ENCODE data around the gene ARHGEF38. TPM values are rescaled to one million over a fixed set of nuclear protein-coding genes. Genes with fewer than 3 reads are reported as not detected.
"Not testable (repeated sequence)": the region's sequence is repeated elsewhere in the genome, so short reads cannot be mapped to it uniquely, and the experiment has no call there.

The ARHGEF38 gene
- total and polyA plus RNA-seq, 2 donors, result 0.24 to 0.30 TPM

- H3K9me3 ChIP-seq (ENCODE audit: control insufficient read depth in 2 of 2, insufficient read depth in 1 of 2, low read length in 1 of 2), result no peaks in the 10 kb centered on the region
- H3K27ac ChIP-seq (ENCODE audit: low read depth in 1 of 2, low read length in 1 of 2), result no peak overlapping the region
- no peak overlapping the region for H3K4me3 ChIP-seq (ENCODE audit: low read length in 2 of 2)
- H3K27me3 ChIP-seq (ENCODE audit: control insufficient read depth in 2 of 2, insufficient read depth in 1 of 2, low read length in 1 of 2), result no peaks in the 10 kb centered on the region
- no peaks in the 10 kb centered on the region for H3K36me3 ChIP-seq (ENCODE audit: control insufficient read depth in 2 of 2, insufficient read depth in 2 of 2, low read length in 1 of 2)
- H3K4me1 ChIP-seq (ENCODE audit: control insufficient read depth in 2 of 2, insufficient read depth in 2 of 2, low read length in 2 of 2), result no peaks in the 10 kb centered on the region
- WGBS, result 81% methylated on average over 3 of the region's 3 CpGs
- no peak for DNase-seq (ENCODE audit: low read depth in 6 of 9, low spot score in 9 of 9)
Measured at GRCh38 chr4:105599482-105599881, 47.1 kb downstream of the ARHGEF38 start.

GRCh38 chr4:105599932-105600655, 47.7 kb downstream of the ARHGEF38 start:
- Histone ChIP-seq H3K27ac (ENCODE audit: low read depth in 1 of 2, low read length in 1 of 2) (no peak overlapping the region), H3K27me3 (ENCODE audit: control insufficient read depth in 2 of 2, insufficient read depth in 1 of 2, low read length in 1 of 2) (no peaks in the 10 kb centered on the region), H3K4me1 (ENCODE audit: control insufficient read depth in 2 of 2, insufficient read depth in 2 of 2, low read length in 2 of 2) (no peaks in the 10 kb centered on the region), H3K4me3 (ENCODE audit: low read length in 2 of 2) (no peak overlapping the region), H3K9me3 (ENCODE audit: control insufficient read depth in 2 of 2, insufficient read depth in 1 of 2, low read length in 1 of 2) (no peaks in the 10 kb centered on the region), H3K36me3 (ENCODE audit: control insufficient read depth in 2 of 2, insufficient read depth in 2 of 2, low read length in 1 of 2) (no peaks in the 10 kb centered on the region)
- DNase-seq (ENCODE audit: low read depth in 6 of 9, low spot score in 9 of 9), result no peak
- 97% methylated on average over 3 of the region's 3 CpGs for WGBS

- Histone ChIP-seq H3K9me3 (ENCODE audit: control insufficient read depth in 2 of 2, insufficient read depth in 1 of 2, low read length in 1 of 2) (no peaks in the 10 kb centered on the region), H3K27me3 (ENCODE audit: control insufficient read depth in 2 of 2, insufficient read depth in 1 of 2, low read length in 1 of 2) (no peaks in the 10 kb centered on the region), H3K4me1 (ENCODE audit: control insufficient read depth in 2 of 2, insufficient read depth in 2 of 2, low read length in 2 of 2) (no peaks in the 10 kb centered on the region), H3K4me3 (ENCODE audit: low read length in 2 of 2) (no peak overlapping the region), H3K36me3 (ENCODE audit: control insufficient read depth in 2 of 2, insufficient read depth in 2 of 2, low read length in 1 of 2) (no peaks in the 10 kb centered on the region), H3K27ac (ENCODE audit: low read depth in 1 of 2, low read length in 1 of 2) (no peak overlapping the region)
- DNase-seq (ENCODE audit: low read depth in 6 of 9, low spot score in 9 of 9), result no peak
- 97% methylated on average over 1 of the region's 1 CpG for WGBS
Measured at GRCh38 chr4:105600951-105601350, 48.5 kb downstream of the ARHGEF38 start.

- Histone ChIP-seq H3K4me3 (ENCODE audit: low read length in 2 of 2) (no peak overlapping the region), H3K27ac (ENCODE audit: low read depth in 1 of 2, low read length in 1 of 2) (no peak overlapping the region), H3K9me3 (ENCODE audit: control insufficient read depth in 2 of 2, insufficient read depth in 1 of 2, low read length in 1 of 2) (no peaks in the 10 kb centered on the region), H3K36me3 (ENCODE audit: control insufficient read depth in 2 of 2, insufficient read depth in 2 of 2, low read length in 1 of 2) (no peaks in the 10 kb centered on the region), H3K4me1 (ENCODE audit: control insufficient read depth in 2 of 2, insufficient read depth in 2 of 2, low read length in 2 of 2) (no peaks in the 10 kb centered on the region), H3K27me3 (ENCODE audit: control insufficient read depth in 2 of 2, insufficient read depth in 1 of 2, low read length in 1 of 2) (no peaks in the 10 kb centered on the region)
- 94% methylated on average over 1 of the region's 1 CpG for WGBS
- DNase-seq (ENCODE audit: low read depth in 6 of 9, low spot score in 9 of 9), result no peak
Measured at GRCh38 chr4:105601406-105601805, 49.0 kb downstream of the ARHGEF38 start.

- H3K27me3 ChIP-seq (ENCODE audit: control insufficient read depth in 2 of 2, insufficient read depth in 1 of 2, low read length in 1 of 2), result no peaks in the 10 kb centered on the region
- no peak for DNase-seq (ENCODE audit: low read depth in 6 of 9, low spot score in 9 of 9)
- H3K4me1 ChIP-seq (ENCODE audit: control insufficient read depth in 2 of 2, insufficient read depth in 2 of 2, low read length in 2 of 2), result no peaks in the 10 kb centered on the region
- H3K36me3 ChIP-seq (ENCODE audit: control insufficient read depth in 2 of 2, insufficient read depth in 2 of 2, low read length in 1 of 2), result no peaks in the 10 kb centered on the region
- H3K9me3 ChIP-seq (ENCODE audit: control insufficient read depth in 2 of 2, insufficient read depth in 1 of 2, low read length in 1 of 2), result no peaks in the 10 kb centered on the region
- H3K27ac ChIP-seq (ENCODE audit: low read depth in 1 of 2, low read length in 1 of 2), result no peak overlapping the region
- H3K4me3 ChIP-seq (ENCODE audit: low read length in 2 of 2), result no peak overlapping the region
- WGBS, result 89% methylated on average over 1 of the region's 1 CpG
Measured at GRCh38 chr4:105603158-105603557, 50.7 kb downstream of the ARHGEF38 start.

- Histone ChIP-seq H3K9me3 (ENCODE audit: control insufficient read depth in 2 of 2, insufficient read depth in 1 of 2, low read length in 1 of 2) (no peaks in the 10 kb centered on the region), H3K36me3 (ENCODE audit: control insufficient read depth in 2 of 2, insufficient read depth in 2 of 2, low read length in 1 of 2) (no peaks in the 10 kb centered on the region), H3K4me3 (ENCODE audit: low read length in 2 of 2) (no peak overlapping the region), H3K4me1 (ENCODE audit: control insufficient read depth in 2 of 2, insufficient read depth in 2 of 2, low read length in 2 of 2) (no peaks in the 10 kb centered on the region), H3K27ac (ENCODE audit: low read depth in 1 of 2, low read length in 1 of 2) (no peak overlapping the region), H3K27me3 (ENCODE audit: control insufficient read depth in 2 of 2, insufficient read depth in 1 of 2, low read length in 1 of 2) (no peaks in the 10 kb centered on the region)
- DNase-seq (ENCODE audit: low read depth in 6 of 9, low spot score in 9 of 9), result no peak
- WGBS, result 34% methylated on average over 1 of the region's 1 CpG
Measured at GRCh38 chr4:105605493-105605892, 53.1 kb downstream of the ARHGEF38 start.

GRCh38 chr4:105607876-105608275, 55.5 kb downstream of the ARHGEF38 start:
- DNase-seq (ENCODE audit: low read depth in 6 of 9, low spot score in 9 of 9), result no peak
- no peak overlapping the region for H3K4me3 ChIP-seq (ENCODE audit: low read length in 2 of 2)
- 97% methylated on average over 2 of the region's 2 CpGs for WGBS
- no peaks in the 10 kb centered on the region for H3K27me3 ChIP-seq (ENCODE audit: control insufficient read depth in 2 of 2, insufficient read depth in 1 of 2, low read length in 1 of 2)
- H3K27ac ChIP-seq (ENCODE audit: low read depth in 1 of 2, low read length in 1 of 2), result no peak overlapping the region
- H3K4me1 ChIP-seq (ENCODE audit: control insufficient read depth in 2 of 2, insufficient read depth in 2 of 2, low read length in 2 of 2), result no peaks in the 10 kb centered on the region
- H3K36me3 ChIP-seq (ENCODE audit: control insufficient read depth in 2 of 2, insufficient read depth in 2 of 2, low read length in 1 of 2), result no peaks in the 10 kb centered on the region
- no peaks in the 10 kb centered on the region for H3K9me3 ChIP-seq (ENCODE audit: control insufficient read depth in 2 of 2, insufficient read depth in 1 of 2, low read length in 1 of 2)

GRCh38 chr4:105609819-105610218, 57.4 kb downstream of the ARHGEF38 start:
- H3K27ac ChIP-seq (ENCODE audit: low read depth in 1 of 2, low read length in 1 of 2); H3K27me3 ChIP-seq (ENCODE audit: control insufficient read depth in 2 of 2, insufficient read depth in 1 of 2, low read length in 1 of 2); H3K4me3 ChIP-seq (ENCODE audit: low read length in 2 of 2); H3K9me3 ChIP-seq (ENCODE audit: control insufficient read depth in 2 of 2, insufficient read depth in 1 of 2, low read length in 1 of 2); H3K36me3 ChIP-seq (ENCODE audit: control insufficient read depth in 2 of 2, insufficient read depth in 2 of 2, low read length in 1 of 2); H3K4me1 ChIP-seq (ENCODE audit: control insufficient read depth in 2 of 2, insufficient read depth in 2 of 2, low read length in 2 of 2); DNase-seq (ENCODE audit: low read depth in 6 of 9, low spot score in 9 of 9): not testable (repeated sequence)
- WGBS, result 98% methylated on average over 5 of the region's 5 CpGs

GRCh38 chr4:105613306-105613705, 60.9 kb downstream of the ARHGEF38 start:
- Histone ChIP-seq H3K27ac (ENCODE audit: low read depth in 1 of 2, low read length in 1 of 2) (no peak overlapping the region), H3K4me3 (ENCODE audit: low read length in 2 of 2) (no peak overlapping the region), H3K4me1 (ENCODE audit: control insufficient read depth in 2 of 2, insufficient read depth in 2 of 2, low read length in 2 of 2) (no peaks in the 10 kb centered on the region), H3K36me3 (ENCODE audit: control insufficient read depth in 2 of 2, insufficient read depth in 2 of 2, low read length in 1 of 2) (no peaks in the 10 kb centered on the region), H3K9me3 (ENCODE audit: control insufficient read depth in 2 of 2, insufficient read depth in 1 of 2, low read length in 1 of 2) (no peaks in the 10 kb centered on the region), H3K27me3 (ENCODE audit: control insufficient read depth in 2 of 2, insufficient read depth in 1 of 2, low read length in 1 of 2) (no peaks in the 10 kb centered on the region)
- DNase-seq (ENCODE audit: low read depth in 6 of 9, low spot score in 9 of 9), result no peak
- WGBS, result 92% methylated on average over 4 of the region's 4 CpGs

Measured in thymus (tissue), 11 donors.